Left renal cortex interstitium (tissue), 4 donors: ENCODE measurements around the gene CYTH3. TPM values are rescaled to one million over a fixed set of nuclear protein-coding genes. Genes with fewer than 3 reads are reported as not detected.

Experiments used
- DNase-seq, 4 donors: peaks; one replicate each; pipeline ENCODE4 v3.0.0-alpha.2; 2013; ENCODE audit warnings: low read depth in 4 of 4, low spot score in 2 of 4, missing footprints in 1 of 4
- polyA plus RNA-seq, 4 donors: library from polyadenylated mRNA; unstranded; fragments of 120-200 nt; gene quantifications; one replicate each; pipeline ENCODE4 v1.2.1, GENCODE V29; 2013; ENCODE audit not compliant: insufficient read length in 4 of 4

Gene CYTH3
- polyA plus RNA-seq, 4 donors, result 34.3 to 47.1 (median 40.0) TPM

- no peak for DNase-seq
These were observed 102.5 kb downstream of the CYTH3 start for GRCh38 chr7:6169805-6170520.

- no peak for DNase-seq
These were observed 104.0 kb downstream of the CYTH3 start for GRCh38 chr7:6168477-6168868.

GRCh38 chr7:6167587-6168476 is 104.6 kb downstream of the CYTH3 start:
- DNase-seq, result no peak

- no peak for DNase-seq
These were observed 105.3 kb downstream of the CYTH3 start for GRCh38 chr7:6167004-6167551.

- no peak for DNase-seq
These were observed 106.0 kb downstream of the CYTH3 start for GRCh38 chr7:6166443-6166891.

- no peak for DNase-seq
These were observed 106.7 kb downstream of the CYTH3 start for GRCh38 chr7:6165521-6166320.

- no peak for DNase-seq
These were observed 107.3 kb downstream of the CYTH3 start for GRCh38 chr7:6165075-6165474.

GRCh38 chr7:6164491-6164890 is 107.9 kb downstream of the CYTH3 start:
- no peak for DNase-seq

GRCh38 chr7:6164010-6164409 is 108.4 kb downstream of the CYTH3 start:
- DNase-seq, result no peak

- no peak for DNase-seq
These were observed 109.0 kb downstream of the CYTH3 start for GRCh38 chr7:6163402-6163801.

GRCh38 chr7:6162650-6163366 is 109.6 kb downstream of the CYTH3 start:
- DNase-seq, result no peak

GRCh38 chr7:6162331-6162620 is 110.1 kb downstream of the CYTH3 start:
- DNase-seq, result no peak

GRCh38 chr7:6161463-6162330 is 110.7 kb downstream of the CYTH3 start:
- DNase-seq, result no peak

GRCh38 chr7:6160191-6160623 is 112.2 kb downstream of the CYTH3 start:
- DNase-seq, result no peak

- no peak for DNase-seq
These were observed 112.8 kb downstream of the CYTH3 start for GRCh38 chr7:6159524-6160031.

GRCh38 chr7:6159097-6159483 is 113.3 kb downstream of the CYTH3 start:
- DNase-seq, result no peak

GRCh38 chr7:6158424-6159096 is 113.9 kb downstream of the CYTH3 start:
- no peak for DNase-seq

GRCh38 chr7:6157685-6158423 is 114.6 kb downstream of the CYTH3 start:
- DNase-seq, result no peak
